ENCODE data around the gene CD164.

- TF ChIP-seq CTCF (IDR thresholded peaks at IDR 0.05; ENCODE audit: insufficient read depth, low read length, poor library complexity, severe bottlenecking) (no peak), EZH2phosphoT487 (conservative IDR thresholded peaks at IDR 0.05; ENCODE audit: low read length) (no peak)
Observed at GRCh38 chr6:109356237-109356636, 26.0 kb downstream of the CD164 start.

Measured in SU-DHL-6 (cell line).